Osteoblast (primary cell): ENCODE data around the gene ANTXR1. TPM values are rescaled to one million over a fixed set of nuclear protein-coding genes. Genes with fewer than 3 reads are reported as not detected.

ENCODE experiments used
- DNase-seq: peaks from one replicate; pipeline ENCODE4 v3.0.0; 2011; ENCODE audit warnings: low spot score, mixed read lengths; ENCODE audit not compliant: insufficient read length; ENCODE audit errors: missing footprints
- H2AFZ ChIP-seq: 2 replicates; pipeline ENCODE4 v1.6.0; 2011; ENCODE audit warnings: mild to moderate bottlenecking, low read length
- H3K27ac ChIP-seq: 2 replicates; pipeline ENCODE4 v1.5.1; 2011; ENCODE audit warnings: mild to moderate bottlenecking, low read depth, low read length, moderate library complexity
- H3K27me3 ChIP-seq: 2 replicates; pipeline ENCODE4 v1.6.0; 2012; ENCODE audit warnings: mild to moderate bottlenecking, control low read depth, inconsistent platforms, low read length, moderate library complexity; ENCODE audit not compliant: insufficient read depth
- H3K36me3 ChIP-seq: 2 replicates; pipeline ENCODE4 v1.5.1; 2011; ENCODE audit warnings: mild to moderate bottlenecking, low read length, control low read depth, moderate library complexity; ENCODE audit not compliant: insufficient read depth
- H3K4me1 ChIP-seq: 2 replicates; pipeline ENCODE4 v1.5.1; 2011; ENCODE audit warnings: mild to moderate bottlenecking, low read length, control low read depth, moderate library complexity; ENCODE audit not compliant: insufficient read depth
- H3K4me2 ChIP-seq: 2 replicates; pipeline ENCODE4 v1.6.0; 2011; ENCODE audit warnings: mild to moderate bottlenecking, low read length; ENCODE audit not compliant: insufficient read depth
- H3K4me3 ChIP-seq: fragments of 200-600 bp; sonication (generic); 3 replicates; pipeline ENCODE4 v1.5.1; 2012; ENCODE audit warnings: mild to moderate bottlenecking, low read length, inconsistent platforms; ENCODE audit not compliant: insufficient read depth
- H3K79me2 ChIP-seq: 2 replicates; pipeline ENCODE4 v1.6.0; 2012; ENCODE audit warnings: mild to moderate bottlenecking, low read length, control low read depth, inconsistent platforms; ENCODE audit not compliant: insufficient read depth
- H3K9me3 ChIP-seq: 2 replicates; pipeline ENCODE4 v1.5.1; 2011; ENCODE audit warnings: low read depth, low read length, control low read depth
- H4K20me1 ChIP-seq: 2 replicates; pipeline ENCODE4 v1.6.0; 2012; ENCODE audit warnings: mild to moderate bottlenecking, low read length, control low read depth; ENCODE audit not compliant: insufficient read depth
- CTCF ChIP-seq: IDR thresholded peaks from 2 replicates; pipeline ENCODE4 v1.5.1; 2011; ENCODE audit warnings: mild to moderate bottlenecking, low read depth, low read length, moderate library complexity; ENCODE audit errors: extremely low read depth
- total RNA-seq: library from RNA; depleted of rRNA; stranded (reverse); fragments of >200 nt; gene quantifications from 2 replicates; pipeline ENCODE4 v1.2.3, GENCODE V29; 2012

Gene ANTXR1
- total RNA-seq, 1 donor, result 123 TPM

- peaks cover 2% of the 10 kb centered on the region for H4K20me1 ChIP-seq
- H3K4me2 ChIP-seq, result no peak overlapping the region
- no peaks in the 10 kb centered on the region for H3K27me3 ChIP-seq
- DNase-seq, result no peak
- no peaks in the 10 kb centered on the region for H3K9me3 ChIP-seq
- H2AFZ ChIP-seq, result no peak overlapping the region
- H3K79me2 ChIP-seq, result peaks cover 38% of the 10 kb centered on the region
- no peak for TF ChIP-seq CTCF
- H3K4me3 ChIP-seq, result no peak overlapping the region
- no peaks in the 10 kb centered on the region for H3K36me3 ChIP-seq
- peaks cover 11% of the 10 kb centered on the region for H3K4me1 ChIP-seq
- no peak overlapping the region for H3K27ac ChIP-seq
Observed at GRCh38 chr2:69060938-69061501, 48.0 kb downstream of the ANTXR1 start.

GRCh38 chr2:69061525-69061924 lies 48.5 kb downstream of the ANTXR1 start:
- Histone ChIP-seq H3K27me3 (no peaks in the 10 kb centered on the region), H2AFZ (no peak overlapping the region), H3K36me3 (peaks cover 4% of the 10 kb centered on the region), H4K20me1 (no peaks in the 10 kb centered on the region), H3K79me2 (peaks cover 36% of the 10 kb centered on the region), H3K9me3 (no peaks in the 10 kb centered on the region), H3K4me2 (no peak overlapping the region), H3K4me1 (peaks cover 11% of the 10 kb centered on the region), H3K4me3 (no peak overlapping the region), H3K27ac (no peak overlapping the region)
- no peak for TF ChIP-seq CTCF
- DNase-seq, result no peak

- no peaks in the 10 kb centered on the region for H4K20me1 ChIP-seq
- H3K4me1 ChIP-seq, result peaks cover 11% of the 10 kb centered on the region
- no peak overlapping the region for H2AFZ ChIP-seq
- H3K4me2 ChIP-seq, result no peak overlapping the region
- no peak for TF ChIP-seq CTCF
- H3K79me2 ChIP-seq, result peaks cover 34% of the 10 kb centered on the region
- no peaks in the 10 kb centered on the region for H3K9me3 ChIP-seq
- H3K27me3 ChIP-seq, result no peaks in the 10 kb centered on the region
- no peak overlapping the region for H3K27ac ChIP-seq
- peaks cover 8% of the 10 kb centered on the region for H3K36me3 ChIP-seq
- no peak for DNase-seq
- H3K4me3 ChIP-seq, result no peak overlapping the region
Observed at GRCh38 chr2:69062307-69062962, 49.5 kb downstream of the ANTXR1 start.

GRCh38 chr2:69065735-69066336 lies 52.9 kb downstream of the ANTXR1 start:
- DNase-seq, result no peak
- H3K27ac ChIP-seq, result no peak overlapping the region
- H3K27me3 ChIP-seq, result no peaks in the 10 kb centered on the region
- H3K36me3 ChIP-seq, result peaks cover 16% of the 10 kb centered on the region
- no peak overlapping the region for H3K4me2 ChIP-seq
- H3K9me3 ChIP-seq, result no peaks in the 10 kb centered on the region
- peaks cover 11% of the 10 kb centered on the region for H3K4me1 ChIP-seq
- no peak for TF ChIP-seq CTCF
- H3K4me3 ChIP-seq, result no peak overlapping the region
- no peak overlapping the region for H2AFZ ChIP-seq
- H4K20me1 ChIP-seq, result peaks cover 4% of the 10 kb centered on the region
- H3K79me2 ChIP-seq, result peaks cover 30% of the 10 kb centered on the region
